CD4-positive, alpha-beta T cell treated with Interleukin-2 at 100 ng/mL for 4 hours (primary cell): ENCODE results near the gene EXOSC6.
"Not testable (repeated sequence)": the region's sequence is repeated elsewhere in the genome, so short reads cannot be mapped to it uniquely, and the experiment has no call there.

Experiments
- DNase-seq: peaks from one replicate; pipeline ENCODE4 v3.0.0-alpha.2; 2020; ENCODE audit warnings: low spot score

Gene EXOSC6

DNA sequence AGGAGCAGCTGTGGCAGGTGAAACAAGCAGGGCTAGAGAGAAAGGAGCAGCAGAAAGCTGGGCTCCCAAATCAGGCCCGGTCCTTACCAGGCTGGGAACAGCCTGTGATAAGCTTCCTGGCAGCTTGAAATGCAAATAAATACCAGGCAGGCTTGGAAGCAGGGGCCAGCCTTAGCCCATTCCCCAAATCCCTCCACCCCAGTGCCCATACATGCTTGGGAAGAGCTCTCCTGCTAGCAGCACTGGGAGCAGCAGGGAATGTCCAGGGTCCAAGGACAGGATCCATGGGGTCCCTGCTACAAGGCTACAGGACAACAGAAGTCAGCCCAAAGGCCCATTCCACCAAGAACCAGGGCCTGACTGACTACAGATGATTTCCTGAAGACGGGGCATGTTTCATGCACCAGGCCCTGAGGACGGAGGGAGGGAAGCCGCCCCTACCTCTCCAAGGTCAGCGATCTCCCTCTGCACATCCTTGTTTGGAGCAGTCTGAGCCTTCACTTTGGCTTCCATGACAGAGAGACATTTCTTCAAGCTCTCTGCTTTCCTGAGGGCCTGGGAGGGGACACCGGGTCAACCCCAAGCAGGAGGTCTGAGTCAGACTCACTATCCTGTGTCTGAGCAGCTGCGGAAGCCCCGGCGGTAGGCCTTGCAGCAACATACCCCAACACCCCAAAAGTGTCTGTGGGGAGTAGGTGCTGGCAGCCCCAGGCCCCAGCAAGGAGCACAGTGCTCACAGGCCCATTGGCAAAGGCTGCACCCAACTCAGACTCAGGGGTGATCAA lies 2.6 kb upstream of the EXOSC6 start:
- no peak for DNase-seq

DNA sequence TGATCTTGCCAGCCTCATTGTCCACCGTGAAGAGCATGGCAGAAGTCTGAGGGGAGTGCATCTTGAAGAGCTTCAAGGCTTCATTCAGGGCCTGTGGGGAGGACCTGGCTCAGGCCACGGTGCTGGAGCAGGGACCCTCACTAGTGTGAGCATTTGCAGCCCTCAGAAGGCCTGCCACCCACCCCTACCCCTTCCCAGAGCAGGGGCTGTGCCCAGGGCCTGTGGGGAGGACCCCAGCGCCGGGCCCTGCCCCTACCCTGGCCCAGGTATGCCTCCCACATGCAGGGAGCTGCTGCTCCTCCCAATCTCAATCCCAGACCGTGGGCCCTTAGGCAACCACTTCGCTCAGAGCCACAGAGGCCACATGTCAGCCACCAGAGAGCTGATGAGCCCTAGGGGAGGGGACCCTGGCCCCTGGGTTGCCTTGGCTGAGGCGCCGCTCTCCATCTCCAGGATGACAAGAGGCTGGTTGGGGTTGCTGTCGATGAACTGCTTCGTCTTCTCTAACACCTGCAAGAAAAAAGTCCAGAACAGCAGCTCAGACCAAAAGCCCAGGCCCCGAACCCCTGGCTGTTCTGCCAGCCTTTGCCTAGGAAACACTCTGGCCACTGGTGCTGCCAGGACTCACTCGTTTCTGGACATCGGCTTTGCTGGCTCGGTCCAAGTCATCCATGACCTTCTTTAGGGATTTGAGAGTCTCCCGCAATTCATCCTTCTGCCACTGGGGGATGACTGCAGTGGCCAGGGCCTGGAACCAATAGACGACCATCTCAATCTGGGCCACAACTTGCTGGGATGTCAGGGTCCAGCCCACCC lies 1.8 kb upstream of the EXOSC6 start:
- peak; percentile 40 for DNase-seq

DNA sequence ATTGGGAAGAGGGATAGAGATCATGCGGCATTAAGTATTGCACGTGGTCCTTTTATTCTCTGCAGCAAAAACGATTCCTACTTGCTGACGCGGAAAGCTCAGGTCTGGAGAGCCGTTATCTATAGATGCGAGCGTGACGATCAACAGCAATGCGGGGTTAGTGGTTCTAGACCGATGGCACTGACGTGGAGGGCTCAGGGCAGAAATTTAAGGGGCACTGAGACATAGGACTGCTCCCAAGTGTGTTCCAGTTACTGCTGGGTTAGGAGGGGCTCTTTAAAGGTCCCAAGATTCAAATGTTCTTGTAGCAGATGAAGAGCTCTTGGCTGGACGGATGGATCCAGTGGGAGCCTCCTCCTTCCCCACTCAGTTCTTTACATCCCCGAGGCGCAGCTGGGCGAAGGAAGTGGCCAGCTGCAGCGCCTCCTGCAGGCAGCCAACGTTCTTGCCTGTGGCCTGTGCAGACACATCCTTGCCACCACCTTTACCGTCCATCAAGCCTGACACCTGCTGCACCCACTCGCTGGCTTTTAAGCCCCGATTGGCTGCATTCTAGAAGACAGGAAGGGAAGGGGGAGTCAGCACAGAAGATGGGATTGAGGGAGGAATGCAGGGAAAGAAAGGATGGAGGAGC lies 732 bp upstream of the EXOSC6 start:
- DNase-seq = no peak

DNA sequence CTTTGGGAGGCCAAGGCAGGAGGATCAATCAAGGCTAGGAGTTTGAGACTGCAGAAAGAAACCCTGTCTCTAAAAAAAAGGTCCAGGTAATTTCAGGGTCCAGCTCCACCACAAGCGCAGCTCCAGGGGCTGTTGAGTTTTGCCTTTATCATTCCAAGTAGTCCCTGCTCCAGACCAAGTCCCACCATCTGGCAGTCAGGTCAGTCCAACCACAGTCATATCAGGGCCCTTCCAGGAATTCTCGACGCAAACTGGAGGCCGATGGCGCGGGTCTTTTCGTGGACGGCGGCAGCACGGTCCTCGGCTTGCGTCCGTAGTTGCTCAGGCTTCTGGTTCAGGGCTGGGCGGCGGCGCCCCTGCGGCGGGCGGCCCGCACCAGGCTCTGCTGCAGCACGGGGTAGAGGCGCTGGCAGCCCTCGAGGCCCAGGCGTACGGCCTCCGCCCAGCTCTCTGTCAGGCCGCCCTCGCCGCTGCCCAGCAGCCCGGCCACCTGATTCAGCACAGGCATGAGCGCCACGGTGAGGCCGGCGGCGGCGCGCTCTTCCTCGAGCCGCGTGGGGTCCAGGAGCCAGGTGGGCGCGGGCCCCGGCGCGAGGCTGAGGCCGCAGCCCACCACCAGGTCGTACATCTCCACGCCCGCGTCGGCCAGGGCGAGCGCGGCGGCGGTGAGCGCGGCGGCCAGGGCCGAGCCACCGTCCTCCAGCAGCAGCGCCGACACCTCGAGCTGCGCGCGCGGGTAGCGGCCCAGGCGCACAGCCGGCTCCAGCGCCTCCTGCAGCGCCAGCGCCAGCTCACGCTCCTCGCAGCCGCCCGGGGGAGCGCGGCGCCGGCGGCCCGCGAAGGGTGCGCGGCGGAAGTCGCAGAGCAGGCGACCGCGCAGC lies 752 bp downstream of the EXOSC6 start:
- peak; percentile 33 for DNase-seq

DNA sequence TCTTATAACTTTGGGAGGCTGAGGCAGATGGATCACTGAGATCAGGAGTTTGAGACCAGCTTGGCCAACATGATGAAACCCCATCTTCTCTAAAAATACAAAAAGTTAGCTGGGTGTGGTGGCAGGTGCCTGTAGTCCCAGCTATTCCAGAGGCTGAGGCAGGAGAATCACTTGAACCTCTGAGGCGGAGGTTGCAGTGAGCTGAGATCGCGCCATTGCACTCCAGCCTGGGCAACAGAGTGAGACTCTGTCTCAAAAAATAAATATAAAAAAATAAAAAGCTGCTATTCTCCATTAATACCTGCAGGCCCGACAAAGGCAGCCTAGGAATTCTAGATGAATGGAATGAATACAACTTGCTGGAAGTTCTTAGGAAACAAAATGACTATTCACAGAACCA lies 2.0 kb downstream of the EXOSC6 start:
- DNase-seq = not testable (repeated sequence)

DNA sequence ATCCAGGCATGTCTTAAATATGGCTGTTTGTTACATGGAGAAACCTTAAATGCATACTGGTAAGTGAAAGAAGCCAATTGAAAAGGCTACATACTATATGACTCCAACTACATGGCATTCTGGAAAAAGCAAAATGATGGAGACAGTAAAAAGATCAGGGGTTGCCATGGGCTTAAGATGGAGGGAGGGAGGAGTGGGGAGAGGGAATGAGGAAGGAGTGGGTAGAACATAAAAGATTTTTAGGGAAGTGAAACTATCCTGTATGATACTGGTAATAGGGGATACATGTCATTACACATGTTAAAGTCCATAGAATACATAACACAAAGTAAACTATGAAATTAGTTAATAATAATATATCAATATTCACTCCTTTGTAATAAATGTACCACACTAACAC lies 13.0 kb downstream of the EXOSC6 start:
- DNase-seq = not testable (repeated sequence)

DNA sequence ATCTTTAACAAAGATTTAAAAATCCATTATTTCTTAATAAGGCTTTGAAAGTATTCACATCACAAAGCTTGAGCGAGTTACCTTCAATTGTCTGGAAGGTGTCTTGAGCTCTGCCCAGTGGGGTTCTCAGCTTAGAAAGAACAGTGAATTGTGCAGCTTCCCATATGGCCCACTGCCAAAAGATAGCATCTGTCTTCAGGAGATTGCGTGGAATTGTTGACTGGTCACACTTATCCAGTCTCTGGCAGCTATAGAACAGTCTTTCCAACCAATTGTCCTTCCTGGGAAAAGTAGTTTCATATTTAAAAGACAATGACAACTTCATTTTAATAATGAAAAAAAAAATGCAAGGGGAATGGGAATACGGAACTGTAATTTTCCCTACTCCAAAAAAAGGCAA lies 19.9 kb downstream of the EXOSC6 start:
- DNase-seq = not testable (repeated sequence)

DNA sequence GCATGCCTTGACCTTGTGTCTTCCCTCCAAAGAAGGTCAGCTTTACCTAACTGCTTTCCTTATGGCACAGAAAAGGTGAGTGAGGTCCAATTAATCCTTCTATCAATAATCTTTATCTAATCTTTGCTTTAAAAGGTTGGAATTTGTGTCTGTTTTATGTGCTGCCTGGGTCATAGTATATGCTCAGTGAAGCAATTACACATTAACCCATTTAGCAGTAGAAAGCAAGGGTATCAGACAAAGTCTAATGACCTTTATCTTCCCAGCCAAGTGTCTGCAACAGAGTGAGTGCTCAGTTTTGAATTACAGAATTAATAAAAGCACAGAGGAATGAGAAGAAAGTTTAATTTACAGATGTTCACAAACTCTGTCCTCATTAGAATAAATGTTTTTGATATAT lies 25.7 kb downstream of the EXOSC6 start:
- DNase-seq = not testable (repeated sequence)

DNA sequence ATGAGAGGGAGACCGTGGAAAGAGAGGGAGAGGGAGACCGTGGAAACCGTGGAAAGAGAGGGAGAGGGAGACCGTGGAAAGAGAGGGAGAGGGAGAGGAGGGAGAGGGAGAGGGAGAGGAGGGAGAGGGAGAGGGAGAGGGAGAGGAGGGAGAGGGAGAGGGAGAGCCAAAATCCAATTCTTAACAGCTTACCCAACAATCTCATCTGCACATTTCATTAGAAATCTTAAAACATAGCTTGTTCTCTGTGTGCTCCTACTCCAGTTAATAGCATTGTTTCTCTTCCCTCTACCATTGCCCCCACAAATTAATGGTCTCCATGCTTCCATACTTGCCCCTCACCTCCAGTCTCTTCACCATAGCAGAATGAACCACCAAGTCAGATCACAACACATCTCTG lies 26.3 kb downstream of the EXOSC6 start:
- DNase-seq = not testable (repeated sequence)

DNA sequence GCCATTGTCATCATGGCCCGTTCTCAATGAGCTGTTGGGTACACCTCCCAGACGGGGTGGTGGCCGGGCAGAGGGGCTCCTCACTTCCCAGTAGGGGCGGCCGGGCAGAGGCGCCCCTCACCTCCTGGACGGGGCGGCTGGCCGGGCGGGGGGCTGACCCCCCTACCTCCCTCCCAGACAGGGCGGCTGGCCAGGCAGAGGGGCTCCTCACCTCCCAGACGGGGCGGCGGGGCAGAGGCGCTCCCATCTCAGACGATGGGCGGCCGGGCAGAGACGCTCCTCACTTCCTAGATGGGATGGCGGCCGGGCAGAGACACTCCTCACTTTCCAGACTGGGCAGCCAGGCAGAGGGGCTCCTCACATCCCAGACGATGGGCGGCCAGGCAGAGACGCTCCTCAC lies 27.1 kb downstream of the EXOSC6 start:
- DNase-seq = not testable (repeated sequence)

DNA sequence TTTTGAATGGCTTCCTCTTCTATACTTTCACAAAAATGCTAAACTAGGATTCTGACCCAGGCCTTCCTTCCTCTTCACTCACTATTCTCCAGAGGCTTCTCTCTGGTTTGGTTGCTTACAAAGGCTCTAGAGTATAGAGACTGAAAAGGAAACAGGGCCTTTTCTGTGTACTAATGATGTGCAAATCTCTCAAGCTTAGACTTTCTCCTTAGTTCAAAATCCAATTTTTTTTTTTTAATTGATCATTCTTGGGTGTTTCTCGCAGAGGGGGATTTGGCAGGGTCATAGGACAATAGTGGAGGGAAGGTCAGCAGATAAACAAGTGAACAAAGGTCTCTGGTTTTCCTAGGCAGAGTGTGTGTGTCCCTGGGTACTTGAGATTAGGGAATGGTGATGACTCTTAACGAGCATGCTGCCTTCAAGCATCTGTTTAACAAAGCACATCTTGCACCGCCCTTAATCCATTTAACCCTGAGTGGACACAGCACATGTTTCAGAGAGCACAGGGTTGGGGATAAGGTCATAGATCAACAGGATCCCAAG lies 27.7 kb downstream of the EXOSC6 start:
- DNase-seq = not testable (repeated sequence)

DNA sequence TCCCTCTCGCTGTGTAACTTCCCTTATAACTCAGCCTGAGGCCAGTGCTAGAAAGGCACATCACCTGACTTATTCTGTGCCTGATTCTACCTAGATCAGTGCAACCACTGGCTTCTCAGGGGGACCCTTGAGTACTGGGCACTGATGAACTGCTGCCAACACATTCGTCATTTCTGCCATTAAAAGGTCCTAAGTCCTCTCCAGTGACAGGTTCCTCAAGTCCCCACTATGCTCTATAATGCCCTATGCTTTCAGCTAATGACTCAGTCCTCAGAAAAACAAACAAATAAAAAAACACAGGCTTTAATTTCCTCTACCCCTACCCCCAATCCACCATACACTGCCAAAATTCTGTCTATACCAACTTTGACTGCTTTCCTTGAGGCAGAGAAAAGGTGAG lies 28.5 kb downstream of the EXOSC6 start:
- not testable (repeated sequence) for DNase-seq

DNA sequence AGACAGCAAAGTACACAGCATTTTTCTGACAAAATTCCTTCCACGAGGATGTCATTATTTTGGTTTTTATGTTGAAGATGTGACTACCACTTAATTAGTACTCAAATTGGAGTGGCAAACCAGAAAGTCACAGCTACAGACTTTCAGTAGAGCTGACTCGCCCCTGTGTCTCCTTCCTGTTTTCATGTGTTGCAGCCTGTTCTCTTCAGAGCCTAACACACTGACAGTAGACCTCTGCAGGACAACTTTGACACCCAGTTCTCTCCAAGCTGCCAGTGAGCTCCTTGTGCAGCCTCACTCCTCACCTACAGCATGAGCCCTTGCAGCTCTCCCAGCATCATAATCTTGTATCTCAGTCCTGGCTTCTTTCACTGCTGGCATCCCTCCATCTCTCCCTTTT lies 29.2 kb downstream of the EXOSC6 start:
- not testable (repeated sequence) for DNase-seq

DNA sequence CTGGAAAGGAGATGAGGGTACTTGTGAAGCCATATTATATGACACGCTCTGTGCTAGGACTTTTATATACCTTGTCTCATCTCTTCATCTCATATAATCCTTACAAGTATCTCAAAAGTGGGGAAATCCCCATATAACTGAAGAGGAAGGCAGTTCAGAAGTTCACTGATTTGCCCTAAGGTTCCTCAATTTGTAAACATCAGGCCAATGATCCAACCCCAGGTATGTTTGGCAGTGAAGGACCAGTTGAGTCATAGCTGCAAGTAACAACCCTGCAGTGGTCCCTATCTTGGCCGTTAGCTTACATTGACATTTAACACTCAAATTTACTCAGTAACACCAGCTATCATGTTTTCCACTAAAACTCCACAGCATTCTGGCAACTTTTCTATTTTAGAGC lies 33.2 kb downstream of the EXOSC6 start:
- DNase-seq = not testable (repeated sequence)

DNA sequence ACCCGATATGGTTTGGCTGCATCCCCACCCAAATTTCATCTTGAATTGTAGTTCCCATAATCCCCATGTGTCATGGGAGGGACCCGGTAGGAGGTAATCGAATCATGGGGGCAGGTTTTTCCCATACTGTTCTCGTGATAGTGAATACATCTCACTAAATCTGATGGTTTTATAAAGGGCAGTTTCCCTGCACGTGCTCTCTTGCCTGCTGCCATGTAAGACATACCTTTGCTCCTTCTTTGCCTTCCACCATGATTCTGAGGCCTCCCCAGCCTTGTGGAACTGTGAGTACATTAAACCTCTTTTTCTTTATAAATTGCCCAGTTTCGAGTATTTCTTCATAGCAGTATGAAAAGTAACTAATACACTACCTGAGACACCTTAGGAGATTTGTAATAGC lies 45.4 kb downstream of the EXOSC6 start:
- DNase-seq = not testable (repeated sequence)

DNA sequence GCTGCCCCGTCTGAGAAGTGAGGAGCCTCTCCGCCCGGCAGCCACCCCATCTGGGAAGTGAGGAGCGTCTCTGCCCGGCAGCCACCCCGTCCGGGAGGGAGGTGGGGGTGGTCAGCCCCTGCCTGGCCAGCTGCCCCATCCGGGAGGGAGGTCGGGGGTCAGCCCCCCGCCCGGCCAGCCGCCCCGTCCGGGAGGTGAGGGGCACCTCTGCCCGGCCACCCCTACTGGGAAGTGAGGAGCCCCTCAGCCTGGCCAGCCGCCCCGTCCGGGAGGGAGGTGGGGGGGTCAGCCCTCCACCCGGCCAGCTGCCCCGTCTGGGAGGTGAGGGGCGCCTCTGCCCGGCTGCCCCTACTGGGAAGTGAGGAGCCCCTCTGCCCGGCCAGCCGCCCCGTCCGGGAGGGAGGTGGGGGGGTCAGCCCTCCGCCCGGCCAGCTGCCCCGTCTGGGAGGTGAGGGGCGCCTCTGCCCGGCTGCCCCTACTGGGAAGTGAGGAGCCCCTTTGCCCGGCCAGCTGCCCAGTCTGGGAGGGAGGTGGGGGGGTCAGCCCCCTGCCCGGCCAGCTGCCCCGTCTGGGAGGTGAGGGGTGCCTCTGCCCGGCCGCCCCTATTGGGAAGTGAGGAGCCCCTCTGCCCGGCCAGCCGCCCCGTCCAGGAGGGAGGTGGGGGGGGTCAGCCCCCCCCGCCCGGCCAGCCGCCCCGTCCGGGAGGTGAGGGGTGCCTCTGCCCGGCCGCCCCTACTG lies 46.9 kb downstream of the EXOSC6 start:
- not testable (repeated sequence) for DNase-seq

DNA sequence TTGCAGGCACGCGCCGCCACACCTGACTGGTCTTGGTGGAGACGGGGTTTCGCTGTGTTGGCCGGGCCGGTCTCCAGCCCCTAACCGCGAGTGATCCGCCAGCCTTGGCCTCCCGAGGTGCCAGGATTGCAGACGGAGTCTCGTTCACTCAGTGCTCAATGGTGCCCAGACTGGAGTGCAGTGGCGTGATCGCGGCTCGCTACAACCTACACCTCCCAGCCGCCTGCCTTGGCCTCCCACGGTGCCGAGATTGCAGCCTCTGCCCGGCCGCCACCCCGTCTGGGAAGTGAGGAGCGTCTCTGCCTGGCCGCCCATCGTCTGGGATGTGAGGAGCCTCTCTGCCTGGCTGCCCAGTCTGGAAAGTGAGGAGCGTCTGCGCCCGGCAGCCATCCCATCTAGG lies 47.7 kb downstream of the EXOSC6 start:
- not testable (repeated sequence) for DNase-seq

DNA sequence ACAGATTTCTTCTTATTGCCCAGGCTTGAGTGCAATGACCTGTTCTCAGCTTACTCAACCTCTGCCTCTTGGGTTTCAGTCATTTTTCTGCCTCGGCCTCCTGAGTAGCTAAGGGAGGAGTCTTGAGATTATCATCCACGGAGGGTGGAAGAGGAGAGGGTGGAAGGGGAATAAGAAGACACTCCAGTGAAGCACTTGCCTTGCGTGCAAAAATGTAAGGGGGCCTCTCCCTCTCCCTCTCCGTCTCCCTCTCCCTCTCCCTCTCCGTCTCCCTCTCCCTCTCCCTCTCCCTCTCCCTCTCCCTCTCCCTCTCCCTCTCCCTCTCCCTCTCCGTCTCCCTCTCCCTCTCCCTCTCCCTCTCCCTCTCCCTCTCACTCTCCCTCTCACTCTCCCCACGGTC lies 48.2 kb downstream of the EXOSC6 start:
- DNase-seq = not testable (repeated sequence)

DNA sequence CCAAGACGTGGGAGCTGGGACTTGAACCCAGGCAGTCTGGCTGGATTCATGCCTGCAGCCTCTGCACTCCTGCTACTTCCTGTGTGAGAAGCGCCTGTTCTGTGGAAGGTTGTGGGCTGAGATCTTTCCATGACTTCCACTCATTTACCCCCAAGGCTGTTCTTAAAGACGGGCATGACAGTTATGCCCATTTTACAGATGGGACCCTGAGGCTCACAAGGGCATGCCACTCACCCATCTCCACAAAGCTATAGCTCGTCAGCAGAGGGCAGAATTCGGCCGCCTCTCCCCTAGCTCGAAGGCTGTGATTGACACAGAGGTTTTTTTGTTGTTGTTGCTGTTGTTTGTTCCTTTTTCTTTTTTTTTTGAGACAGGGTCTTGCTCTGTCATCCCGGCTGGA lies 51.7 kb downstream of the EXOSC6 start:
- not testable (repeated sequence) for DNase-seq

DNA sequence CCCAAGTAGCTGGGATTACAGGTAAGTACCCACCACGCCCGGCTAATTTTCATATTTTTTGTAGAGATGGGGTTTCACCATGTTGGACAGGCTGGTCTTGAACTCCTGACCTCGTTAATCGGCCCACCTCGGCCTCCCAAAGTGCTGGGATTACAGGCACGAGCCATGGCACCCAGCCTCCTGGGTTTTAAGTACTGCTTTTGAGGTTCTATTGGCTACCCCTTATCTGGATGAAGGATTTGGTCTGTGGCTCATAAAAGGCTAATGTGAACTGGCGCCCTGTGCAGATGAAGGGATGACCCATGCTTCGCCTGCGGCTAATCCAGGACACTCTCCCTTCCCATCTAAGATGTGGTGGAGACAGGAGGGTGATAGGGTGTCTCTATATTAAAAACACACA lies 52.6 kb downstream of the EXOSC6 start:
- DNase-seq = not testable (repeated sequence)

DNA sequence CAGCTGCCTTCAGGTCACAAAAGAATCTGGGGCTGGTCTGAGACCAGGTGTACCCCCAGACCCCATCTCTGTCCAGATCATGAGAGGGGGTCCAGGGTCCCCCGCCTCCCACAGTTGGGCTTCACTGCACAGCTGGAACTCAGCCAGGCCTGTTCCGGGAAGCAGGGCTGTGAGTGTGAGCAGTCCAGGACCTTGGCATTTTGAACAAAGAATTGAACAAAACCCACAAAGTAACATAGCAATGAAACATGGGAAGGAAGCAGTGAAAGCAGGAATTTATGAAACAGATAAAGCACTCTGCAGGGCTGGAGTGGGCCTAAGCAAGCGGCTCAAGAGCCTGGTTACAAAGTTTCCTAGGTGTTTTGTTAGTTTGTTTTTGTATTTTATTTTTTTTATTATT lies 53.1 kb downstream of the EXOSC6 start:
- not testable (repeated sequence) for DNase-seq
